GM18507 (cell line): ENCODE results near the gene MBNL1.
A peak's percentile ranks its signal among the peaks of the same experiment; 100 is the strongest.

Experiments
- DNase-seq: peaks from one replicate; pipeline ENCODE4 v3.0.0; 2011; ENCODE audit warnings: low read depth; ENCODE audit not compliant: insufficient read length; ENCODE audit errors: extremely low spot score
- FAIRE-seq: peaks from 2 replicates; lab custom pipeline; 2011; peaks lifted over from hg19 to GRCh38; lab: Jason Lieb, UNC

MBNL1 gene

DNA sequence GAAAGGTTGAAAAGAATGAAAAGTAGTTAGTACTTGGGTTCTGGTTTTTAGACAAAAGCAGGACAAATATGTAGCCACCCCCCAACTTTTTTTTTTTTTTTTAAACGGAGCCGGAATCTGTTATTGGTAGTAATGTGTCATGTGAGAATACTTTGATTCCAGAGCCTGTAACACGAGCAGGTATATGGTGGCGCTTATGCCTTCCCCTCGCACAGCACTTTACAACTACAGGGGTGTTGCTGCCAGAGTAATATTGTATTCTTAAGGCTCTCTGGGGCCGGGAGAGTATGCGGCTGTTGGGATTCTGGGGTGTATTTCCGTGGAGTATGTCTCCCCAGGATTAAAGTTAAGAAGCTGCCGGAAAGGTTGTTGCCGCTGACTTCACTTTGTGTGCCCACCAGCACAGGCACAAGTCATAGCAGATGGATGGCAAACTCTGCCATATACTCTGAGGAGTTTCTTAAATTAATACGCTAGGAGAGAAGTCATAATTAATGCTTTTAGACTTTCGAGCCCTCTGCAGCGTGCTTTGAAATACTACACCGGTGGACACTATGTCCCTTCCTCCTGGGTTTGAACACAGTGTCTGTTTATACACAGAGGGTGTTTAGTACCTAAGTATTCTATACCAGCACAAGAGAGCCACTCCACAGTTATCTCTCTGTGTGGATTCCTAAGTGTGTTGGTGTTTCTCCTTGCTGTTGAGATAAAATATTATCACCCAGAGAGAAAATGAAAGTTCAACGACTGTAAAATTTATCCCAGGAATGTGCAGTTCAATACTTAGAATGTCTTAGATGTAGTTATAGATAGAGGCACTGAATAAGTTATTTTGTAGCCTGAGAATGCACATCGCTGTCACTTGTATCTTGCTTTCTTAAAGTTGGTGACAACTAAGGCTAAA lies 1.4 kb downstream of the MBNL1 start:
- peak; percentile 21 for FAIRE-seq
- no peak for DNase-seq

DNA sequence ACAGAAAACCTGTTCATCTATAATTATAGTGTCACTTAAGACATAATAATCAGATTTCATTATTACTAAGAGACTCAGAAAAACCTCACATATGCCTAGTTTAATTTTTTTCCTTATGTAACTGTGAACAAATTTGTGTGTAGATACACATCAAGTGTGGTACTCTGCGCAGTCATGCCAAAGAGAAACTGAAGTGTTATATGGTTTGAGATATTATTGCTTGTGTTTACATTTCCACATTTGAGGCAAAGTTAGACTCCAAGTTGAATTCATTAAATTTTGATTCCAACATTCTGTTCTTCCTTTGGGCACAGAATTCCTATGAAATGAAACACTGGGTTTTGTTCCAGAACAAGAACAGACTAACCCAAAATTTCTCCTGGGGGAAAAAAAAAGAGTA lies 2.2 kb downstream of the MBNL1 start:
- DNase-seq: no peak
- FAIRE-seq: no peak

DNA sequence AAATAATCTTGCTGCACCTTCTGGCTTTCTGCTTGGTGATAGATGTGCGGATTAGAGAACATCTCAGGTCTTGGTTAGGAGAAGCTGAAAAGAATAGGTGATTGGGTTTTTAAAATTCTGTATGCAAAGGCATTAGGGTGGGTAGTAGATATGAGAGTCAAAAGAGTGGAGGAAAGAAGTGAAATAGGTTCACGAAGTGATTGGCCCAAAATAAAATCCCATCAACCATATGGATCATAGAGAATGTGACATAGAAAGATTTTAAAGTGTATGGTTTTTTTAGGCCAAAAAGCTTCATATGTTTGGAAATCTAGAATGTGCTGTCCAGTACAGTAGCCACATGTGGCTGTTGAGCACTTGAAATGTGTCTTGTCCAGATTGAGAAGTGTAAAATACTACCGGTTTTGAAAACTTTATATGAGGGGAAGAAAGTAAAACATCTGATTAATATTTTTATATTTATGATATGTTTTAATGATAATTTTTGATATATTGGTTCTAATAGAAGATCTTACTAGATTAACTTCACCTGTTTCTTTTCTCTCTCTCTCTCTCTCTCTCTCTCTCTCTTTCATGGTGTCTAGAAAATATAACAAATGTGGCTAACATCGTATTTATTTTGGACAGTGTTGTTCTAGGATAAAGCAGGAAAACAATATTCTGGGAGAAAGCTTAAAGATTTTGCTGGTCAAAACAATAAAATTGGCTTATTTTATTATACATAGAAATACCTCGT lies 2.9 kb downstream of the MBNL1 start:
- DNase-seq (no peak), FAIRE-seq (no peak)

DNA sequence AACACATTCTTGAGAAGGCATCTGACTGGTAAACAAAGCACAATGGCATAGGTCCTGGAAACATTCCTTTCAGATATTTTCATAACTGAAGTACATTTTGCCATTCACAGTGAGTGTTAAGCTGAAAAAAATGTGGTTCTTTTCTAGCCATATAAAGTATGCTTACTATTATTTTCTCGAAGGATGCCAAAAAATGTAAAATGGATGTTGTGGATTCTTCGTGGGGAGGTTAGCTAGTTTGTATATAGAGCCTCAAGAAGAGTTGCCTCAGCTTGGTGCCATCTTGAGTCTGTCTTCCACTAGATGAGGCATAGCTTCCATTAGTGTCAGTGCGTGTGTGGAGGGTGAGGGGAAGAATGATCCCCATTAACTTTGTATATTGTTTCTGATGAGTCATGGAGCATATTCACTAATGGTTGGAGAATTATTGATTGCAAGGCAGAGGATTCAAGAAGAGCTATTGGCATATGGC lies 4.1 kb downstream of the MBNL1 start:
- DNase-seq (no peak), FAIRE-seq (no peak)

DNA sequence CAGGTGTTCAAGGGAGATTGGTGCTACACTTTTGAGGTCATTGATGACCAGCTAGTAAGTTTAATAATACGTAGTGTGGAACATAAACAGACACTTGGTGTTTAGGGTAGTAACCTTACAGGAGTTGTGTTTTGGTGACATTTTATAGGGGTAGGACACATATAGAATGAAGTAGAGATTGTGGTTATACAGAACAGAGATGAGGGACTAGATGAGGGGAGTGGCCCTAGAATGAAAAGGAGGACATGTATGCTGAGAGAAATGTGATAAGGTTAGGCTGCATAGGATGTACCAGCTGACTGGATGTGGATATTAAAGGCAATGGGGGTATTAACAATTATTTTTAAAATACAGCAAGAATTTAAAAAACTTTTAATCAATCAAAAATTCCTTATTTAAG lies 8.0 kb downstream of the MBNL1 start:
- FAIRE-seq (no peak), DNase-seq (no peak)

DNA sequence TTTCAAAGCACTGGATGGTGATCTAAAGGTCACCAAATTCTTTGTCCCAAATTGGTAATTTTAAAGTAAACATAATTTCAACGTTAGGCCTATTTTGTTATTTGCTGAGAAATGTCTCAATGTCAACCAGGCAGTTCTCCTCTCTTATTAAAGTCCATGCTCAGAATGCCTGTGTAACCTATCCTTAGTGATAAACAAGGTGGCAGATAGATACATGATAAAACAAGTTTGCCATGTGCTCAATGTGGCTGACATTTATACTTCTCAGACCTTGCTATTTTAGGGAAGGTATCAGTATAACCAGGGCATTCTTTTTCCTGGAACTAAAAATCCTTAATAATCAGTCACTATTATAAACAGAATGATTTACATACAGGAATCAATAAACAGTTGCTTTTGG lies 8.5 kb downstream of the MBNL1 start:
- peak; percentile 39 for FAIRE-seq
- DNase-seq: no peak

DNA sequence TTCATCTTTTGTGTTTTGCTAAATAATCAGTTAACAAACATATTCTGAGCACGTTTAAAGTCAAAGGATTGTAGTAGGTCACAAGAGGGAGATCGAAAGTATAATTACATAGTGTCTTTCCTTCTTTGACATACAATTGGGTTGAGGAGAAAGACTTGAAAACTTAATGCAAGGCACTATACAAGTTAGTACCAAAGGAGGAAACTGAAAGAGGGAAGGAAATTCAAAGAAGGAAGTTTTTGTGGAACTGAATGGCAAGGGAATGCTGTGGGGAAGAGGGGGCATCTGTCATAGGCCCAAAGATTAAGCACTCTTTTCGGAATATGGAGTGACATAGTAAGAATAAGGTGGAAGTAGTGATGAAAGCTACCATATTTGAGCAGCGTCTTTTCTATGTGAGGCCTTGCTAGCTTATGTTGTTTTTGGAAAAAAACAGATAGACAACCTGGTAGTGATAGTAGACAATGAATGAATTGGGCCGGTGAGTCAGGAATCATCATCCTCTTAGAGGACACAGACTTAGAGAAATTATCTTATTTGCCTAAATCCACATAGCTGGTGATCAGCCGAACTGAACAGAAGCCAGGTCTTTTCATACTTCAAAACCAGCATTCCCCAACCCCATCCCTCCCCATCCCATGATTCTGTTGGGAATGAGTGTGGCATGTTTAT lies 10.2 kb downstream of the MBNL1 start:
- FAIRE-seq (no peak), DNase-seq (no peak)

DNA sequence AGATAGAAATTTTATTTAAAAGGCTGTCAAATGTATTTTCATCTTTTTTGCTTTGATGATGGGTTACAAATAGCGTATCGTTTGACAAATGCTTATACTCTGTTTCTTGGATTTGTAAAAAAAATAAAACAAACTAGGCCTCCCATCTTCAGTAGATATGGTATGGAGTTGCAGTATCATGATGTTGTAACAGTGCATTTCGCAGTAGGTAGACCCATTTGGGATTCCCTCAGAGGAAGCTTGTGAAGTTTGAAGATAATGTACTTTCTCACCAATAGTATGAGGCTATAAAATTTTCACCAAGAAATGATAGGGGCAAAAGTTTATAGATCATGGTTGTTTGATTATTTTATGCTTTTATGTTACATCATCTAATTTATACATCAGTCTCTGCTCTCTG lies 10.8 kb downstream of the MBNL1 start:
- FAIRE-seq (no peak), DNase-seq (no peak)

DNA sequence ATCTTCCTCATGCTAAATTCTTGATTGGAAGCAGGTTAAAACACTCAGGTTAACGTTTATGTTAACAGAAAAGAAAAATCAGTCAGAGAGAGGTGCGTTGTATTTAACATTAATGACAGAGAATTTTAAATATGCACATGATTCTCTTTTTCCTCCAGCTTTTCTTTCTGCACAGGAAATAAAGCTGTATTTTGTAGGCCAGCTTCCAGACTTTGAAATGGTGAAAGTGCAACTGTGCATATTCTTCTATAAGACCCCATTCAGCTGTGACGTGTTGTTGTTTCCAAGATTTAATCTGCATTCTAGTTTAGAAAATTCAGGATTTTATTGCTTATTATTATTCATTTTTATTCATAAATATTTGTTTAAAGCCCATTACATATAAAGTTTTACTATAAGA lies 11.8 kb downstream of the MBNL1 start:
- DNase-seq: no peak
- no peak for FAIRE-seq

DNA sequence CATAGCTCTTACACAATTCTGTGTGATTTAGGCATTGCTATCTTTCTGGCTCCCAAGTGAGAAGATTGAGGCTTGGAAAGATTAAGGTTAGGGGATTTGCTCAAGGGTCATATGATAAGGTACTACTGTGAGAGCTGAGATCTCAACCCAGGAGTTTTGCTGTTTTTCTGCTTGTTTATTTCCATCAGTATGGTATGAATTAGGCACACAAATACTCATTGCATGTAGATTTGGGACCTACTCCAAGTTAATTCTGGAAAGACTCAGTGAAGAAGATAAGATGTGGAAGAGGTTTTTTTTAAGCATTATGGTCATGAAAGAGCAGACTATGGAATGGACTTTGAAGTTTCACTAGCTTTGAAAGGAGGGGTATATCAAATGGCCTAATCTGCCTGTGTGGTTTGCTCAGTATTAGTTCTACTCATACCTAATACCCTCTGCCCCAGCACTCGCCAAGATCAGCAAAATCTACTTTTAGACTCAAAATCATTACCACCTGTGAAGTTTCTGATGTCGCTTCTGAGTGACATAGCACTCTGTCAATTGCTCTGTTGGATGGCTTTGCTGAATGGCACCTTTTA lies 12.5 kb downstream of the MBNL1 start:
- DNase-seq: no peak
- FAIRE-seq: peak; percentile 79

DNA sequence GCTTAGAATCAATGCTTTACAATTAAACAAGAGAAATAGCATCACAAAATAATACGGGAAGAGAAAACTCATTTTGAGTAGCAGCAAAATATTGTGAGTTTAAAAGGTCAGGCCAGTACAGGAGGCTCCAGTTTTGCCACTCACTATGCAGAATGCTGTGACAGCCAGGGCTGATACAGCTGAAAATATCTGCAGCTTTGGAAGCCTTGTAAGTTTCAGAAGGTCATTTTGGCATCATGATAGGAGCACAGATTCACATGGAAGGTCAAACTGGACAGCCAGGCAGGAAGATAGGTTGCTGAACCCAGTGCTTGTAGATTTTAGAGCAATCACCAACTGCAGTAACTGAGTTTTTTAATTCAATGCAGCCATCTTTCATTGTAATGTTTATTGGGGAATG lies 14.1 kb downstream of the MBNL1 start:
- DNase-seq (no peak), FAIRE-seq (no peak)

DNA sequence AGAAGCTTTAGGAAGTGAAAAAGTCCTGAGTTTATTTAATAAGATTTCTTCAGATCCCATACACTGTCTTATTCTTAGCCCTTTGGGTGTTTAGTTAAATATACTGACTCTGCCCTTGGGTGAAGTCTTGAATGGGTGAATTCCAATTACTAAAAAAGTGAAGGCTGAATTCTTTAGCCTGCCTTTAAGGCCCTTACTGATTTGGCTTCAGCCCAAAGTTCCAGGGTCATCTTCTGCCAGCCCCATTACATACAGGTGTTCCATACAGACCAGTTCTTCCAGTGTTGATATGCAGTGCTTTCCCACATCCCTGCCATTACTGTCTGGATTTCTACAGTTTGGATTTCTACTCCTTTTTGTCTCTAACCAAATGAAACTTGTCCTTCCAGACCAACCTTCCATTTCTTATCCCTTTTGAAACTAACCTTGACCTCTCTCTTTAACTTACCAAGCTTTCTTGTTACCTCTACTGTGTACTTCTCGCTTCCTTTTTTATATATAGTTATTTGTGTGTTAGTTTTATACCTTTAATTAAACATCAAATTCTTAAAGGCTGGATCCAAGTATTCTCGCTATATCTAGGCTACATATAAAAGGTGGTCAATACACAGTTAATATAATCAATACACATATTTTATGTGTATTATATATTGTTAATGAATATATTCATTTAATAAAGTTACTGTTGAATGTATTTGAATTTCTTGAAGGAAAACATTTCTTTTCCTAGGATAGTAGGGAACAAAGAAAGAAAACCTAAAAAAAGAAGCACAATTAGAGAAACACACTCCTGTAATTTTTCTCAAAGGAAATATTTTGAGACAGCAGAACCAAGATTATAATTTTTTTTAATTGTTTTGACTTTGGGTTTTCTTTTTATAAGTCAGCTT lies 15.0 kb downstream of the MBNL1 start:
- DNase-seq (no peak), FAIRE-seq (peak; percentile 54)

DNA sequence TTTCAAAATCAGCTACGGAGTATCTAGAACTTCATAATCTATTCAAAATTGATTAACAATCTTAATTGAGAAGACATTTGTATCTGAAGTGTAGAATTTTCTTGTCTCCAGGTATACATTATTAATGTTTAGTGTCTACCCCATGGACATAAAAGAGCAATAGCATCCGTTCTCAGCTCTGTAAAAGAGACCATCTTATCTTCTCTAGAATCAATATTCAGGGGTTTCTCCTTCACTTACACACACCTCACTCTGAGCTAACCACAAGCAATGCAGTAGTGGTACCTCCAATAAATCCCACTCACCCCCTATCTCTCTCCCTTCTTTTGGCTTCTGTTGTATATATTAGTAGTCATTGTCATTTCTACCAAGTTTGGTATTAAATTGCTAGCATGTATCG lies 16.2 kb downstream of the MBNL1 start:
- FAIRE-seq (no peak), DNase-seq (no peak)

DNA sequence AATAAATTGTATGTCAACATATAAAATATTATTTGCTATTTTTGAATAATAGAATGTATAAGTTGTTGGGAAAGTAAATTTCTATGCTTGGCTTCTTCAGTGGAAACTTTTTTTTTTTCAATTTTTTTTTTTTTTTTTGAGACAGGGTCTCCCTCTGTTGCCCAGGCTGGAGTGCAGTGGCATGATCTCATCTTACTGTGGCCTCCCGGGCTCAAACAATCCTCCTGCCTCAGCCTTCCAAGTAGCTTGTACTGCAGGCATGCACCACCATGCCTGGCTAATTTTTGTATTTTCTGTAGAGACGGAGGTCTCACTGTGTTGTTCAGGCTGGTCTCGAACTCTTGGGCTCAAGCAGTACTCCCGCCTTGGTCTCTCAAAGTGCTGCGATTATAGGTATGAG lies 16.8 kb downstream of the MBNL1 start:
- DNase-seq: no peak
- no peak for FAIRE-seq

DNA sequence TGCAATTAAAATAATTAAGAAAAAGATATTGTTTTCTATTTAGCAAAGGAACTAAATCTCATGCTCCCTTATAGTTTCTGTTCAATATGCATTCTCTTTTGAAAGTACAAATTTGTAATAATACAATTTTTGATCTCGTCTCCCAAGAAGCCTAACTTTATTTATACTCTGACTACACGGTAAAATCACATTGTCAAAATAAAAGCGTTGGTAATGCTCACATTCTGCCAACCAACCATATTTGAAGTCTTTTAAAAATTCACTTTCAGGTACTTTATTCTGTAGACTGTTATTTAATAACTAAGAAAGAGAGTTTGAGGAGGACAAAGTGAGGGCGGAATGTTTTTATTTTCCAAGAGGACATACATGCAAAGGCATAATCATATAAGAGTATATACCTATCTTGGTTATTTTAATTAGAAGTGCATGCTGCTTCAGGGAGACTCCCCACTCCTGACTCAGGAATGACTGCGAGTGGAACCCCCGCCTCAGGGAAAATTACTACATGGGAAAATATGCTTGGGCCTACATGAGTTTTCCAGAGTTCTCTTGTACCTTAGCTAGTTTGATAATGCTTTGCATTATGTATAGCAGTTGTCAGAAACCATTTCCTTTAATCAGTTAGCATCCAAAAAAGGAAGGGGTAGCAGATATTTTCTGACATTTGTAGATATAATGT lies 19.3 kb downstream of the MBNL1 start:
- FAIRE-seq: no peak
- no peak for DNase-seq

DNA sequence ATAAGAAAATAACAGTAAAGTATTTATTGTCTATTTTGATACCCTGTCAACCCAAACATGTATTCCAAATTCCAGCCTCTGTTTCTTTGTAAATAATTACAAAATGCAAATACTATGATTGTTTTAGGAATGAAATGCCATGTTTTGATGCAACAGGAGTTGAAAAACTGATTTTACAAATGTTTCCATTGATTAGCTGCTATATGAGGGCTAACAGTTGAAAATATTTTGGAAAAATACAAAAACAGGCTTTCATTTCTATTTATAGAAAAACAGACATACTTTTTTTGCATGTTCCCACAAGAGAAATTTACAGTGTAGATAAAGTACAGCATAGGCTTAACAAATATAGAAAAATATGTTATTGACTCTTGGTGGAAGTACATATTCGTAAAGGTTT lies 20.0 kb downstream of the MBNL1 start:
- no peak for DNase-seq
- FAIRE-seq: no peak

DNA sequence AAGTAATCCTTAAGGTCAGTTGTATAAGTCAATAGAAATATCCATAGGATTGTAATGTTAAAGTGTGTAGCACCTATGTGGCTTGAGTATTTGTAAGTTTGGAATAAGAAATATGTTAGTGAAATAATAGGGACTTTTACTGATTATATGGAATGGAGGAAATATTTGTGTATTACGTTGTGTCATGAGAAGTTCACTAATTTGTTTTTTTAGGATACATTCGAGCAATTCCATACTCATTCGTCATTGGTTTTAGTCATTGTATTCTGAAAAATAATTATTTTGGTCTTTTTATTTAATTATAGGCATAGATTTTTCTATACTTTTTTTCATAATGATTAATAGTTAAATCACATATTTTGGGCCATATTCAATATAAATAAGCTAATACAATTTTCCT lies 21.0 kb downstream of the MBNL1 start:
- no peak for FAIRE-seq

DNA sequence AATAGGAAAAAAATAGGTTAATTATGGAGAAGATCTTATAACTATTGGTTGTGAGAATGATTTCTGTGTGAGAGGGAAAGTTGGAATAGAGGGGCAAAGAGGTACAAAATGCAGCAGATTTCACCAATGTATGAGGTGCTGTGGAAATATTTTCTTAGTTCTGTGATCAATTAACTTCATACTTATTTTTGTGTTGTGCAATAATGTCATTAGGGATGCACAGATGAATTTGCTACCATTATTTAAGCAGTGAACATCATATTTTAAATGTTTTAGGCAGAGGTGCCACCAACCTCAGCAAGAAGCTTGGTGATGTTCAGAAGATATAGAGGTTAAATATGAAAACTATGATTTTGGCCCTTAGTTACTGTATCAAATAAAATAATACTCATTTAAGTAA lies 21.6 kb downstream of the MBNL1 start:
- DNase-seq: no peak
- no peak for FAIRE-seq

More for the DNA sequence above, 21.0 kb downstream of the MBNL1 start:
- DNase-seq: no peak

DNA sequence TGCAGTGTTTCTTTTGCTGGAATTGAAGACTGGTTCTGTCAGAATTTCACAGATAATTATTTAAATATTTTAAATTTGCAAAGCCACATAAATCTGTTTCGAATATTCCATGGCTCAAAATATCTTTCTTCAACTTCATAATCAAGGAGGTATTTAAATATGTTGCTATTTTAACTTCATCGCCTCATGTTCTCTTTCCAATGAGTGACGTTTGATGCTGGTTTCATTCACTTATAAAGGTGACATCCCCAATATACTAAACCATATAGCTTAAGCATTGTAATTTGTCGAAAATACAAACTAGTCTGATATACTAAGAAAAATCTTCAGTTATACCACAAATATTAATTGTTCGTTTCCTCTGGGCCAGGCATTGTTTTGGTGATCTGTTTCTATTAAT lies 22.5 kb downstream of the MBNL1 start:
- DNase-seq: no peak
- no peak for FAIRE-seq
